ENCODE data around the gene NHSL1.

The NHSL1 gene

DNA sequence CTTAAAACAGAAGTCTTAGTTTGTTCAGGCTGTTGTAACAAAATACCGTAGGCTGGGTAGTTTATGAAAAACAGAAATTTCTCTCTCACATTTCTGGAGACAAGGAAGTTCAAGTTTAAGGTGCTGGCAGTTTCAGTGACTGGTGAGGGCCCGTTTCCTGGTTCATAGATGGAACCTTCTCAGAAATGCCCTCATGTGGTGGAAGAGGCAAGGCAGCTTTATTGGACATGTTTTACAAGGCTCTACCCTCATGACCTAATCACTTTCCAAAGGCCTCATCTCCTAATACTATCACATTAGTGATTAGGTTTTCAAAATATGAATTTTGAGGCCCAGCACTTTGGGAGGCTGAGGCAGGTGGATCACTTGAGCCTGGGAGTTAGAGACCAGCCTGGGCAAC is 92.9 kb downstream of the NHSL1 start:
- Histone ChIP-seq H3K9ac (ENCODE audit: low read depth, low read length) (no peak overlapping the region), H3K9me3 (ENCODE audit: control insufficient read depth, insufficient read depth, low read length) (no peaks in the 10 kb centered on the region), H3K4me1 (ENCODE audit: insufficient read depth, low read length) (no peaks in the 10 kb centered on the region), H3K36me3 (ENCODE audit: insufficient read depth, low read length) (peaks cover 14% of the 10 kb centered on the region; the same call in 1 of the 2 replicates)

DNA sequence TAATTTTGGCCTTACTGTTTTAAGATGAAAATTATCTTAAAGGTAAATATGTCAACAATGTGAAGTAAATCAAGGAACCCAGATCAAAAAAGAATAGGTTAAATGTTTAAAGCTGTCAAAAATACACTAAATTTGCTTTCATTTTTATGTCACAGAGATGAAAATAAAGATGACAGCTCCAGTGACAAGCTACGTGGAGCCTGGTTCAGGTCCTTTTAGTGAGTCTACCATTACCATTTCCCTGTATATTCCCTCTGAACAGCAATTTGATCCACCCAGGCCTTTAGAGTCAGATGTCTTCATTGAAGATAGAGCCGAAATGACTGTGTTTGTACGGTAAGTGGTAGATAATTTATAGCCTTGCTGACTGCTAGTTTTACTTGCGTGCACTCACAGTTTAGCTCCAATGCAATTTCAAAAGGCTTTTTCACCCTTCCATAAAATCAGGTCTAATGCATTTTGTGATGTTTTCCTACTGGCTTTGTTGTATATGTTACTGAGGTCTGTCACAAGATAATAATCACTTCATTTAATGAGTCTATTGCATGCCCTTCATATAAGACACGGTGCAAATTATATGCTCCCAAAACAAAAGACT is 93.4 kb downstream of the NHSL1 start:
- Histone ChIP-seq H3K36me3 (ENCODE audit: insufficient read depth, low read length) (peaks cover 11% of the 10 kb centered on the region; the same call in 1 of the 2 replicates), H3K4me1 (ENCODE audit: insufficient read depth, low read length) (no peaks in the 10 kb centered on the region), H3K9ac (ENCODE audit: low read depth, low read length) (no peak overlapping the region), H3K9me3 (ENCODE audit: control insufficient read depth, insufficient read depth, low read length) (no peaks in the 10 kb centered on the region)

DNA sequence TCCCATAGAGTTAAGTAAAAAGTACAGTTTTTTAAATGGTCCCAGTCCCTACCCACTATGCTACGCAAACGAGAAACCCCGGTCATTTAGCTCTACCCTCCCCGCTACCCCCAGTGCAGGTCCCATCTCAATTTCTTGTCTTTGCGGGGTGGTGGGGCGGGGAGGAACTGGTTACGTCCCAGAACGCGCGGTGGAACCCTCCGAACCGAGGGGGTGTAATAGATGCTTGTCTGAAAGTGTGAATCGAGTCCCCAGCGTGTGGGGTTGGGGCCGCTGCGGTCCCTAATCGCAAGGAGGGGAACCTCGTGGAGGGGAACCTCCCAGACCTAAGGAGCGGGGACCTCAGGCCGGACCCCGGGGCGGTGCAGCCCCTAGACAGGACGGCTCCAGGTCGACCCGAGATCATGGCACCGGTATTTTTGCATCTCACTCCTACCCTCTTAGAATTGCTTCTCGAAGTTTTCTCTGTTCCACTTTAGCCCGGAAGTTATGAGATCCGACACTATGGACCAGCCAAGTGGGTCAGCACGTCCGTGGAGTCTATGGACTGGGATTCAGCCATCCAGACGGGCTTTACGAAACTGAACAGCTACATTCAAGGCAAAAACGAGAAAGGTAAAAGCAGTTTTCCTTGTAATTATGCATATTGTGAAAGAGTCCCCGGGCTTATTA is 94.5 kb downstream of the NHSL1 start:
- Histone ChIP-seq H3K36me3 (ENCODE audit: insufficient read depth, low read length) (peaks cover 2% of the 10 kb centered on the region; the same call in 1 of the 2 replicates), H3K9me3 (ENCODE audit: control insufficient read depth, insufficient read depth, low read length) (no peaks in the 10 kb centered on the region), H3K9ac (ENCODE audit: low read depth, low read length) (peak overlapping the region; percentile 90), H3K4me1 (ENCODE audit: insufficient read depth, low read length) (no peaks in the 10 kb centered on the region)

DNA sequence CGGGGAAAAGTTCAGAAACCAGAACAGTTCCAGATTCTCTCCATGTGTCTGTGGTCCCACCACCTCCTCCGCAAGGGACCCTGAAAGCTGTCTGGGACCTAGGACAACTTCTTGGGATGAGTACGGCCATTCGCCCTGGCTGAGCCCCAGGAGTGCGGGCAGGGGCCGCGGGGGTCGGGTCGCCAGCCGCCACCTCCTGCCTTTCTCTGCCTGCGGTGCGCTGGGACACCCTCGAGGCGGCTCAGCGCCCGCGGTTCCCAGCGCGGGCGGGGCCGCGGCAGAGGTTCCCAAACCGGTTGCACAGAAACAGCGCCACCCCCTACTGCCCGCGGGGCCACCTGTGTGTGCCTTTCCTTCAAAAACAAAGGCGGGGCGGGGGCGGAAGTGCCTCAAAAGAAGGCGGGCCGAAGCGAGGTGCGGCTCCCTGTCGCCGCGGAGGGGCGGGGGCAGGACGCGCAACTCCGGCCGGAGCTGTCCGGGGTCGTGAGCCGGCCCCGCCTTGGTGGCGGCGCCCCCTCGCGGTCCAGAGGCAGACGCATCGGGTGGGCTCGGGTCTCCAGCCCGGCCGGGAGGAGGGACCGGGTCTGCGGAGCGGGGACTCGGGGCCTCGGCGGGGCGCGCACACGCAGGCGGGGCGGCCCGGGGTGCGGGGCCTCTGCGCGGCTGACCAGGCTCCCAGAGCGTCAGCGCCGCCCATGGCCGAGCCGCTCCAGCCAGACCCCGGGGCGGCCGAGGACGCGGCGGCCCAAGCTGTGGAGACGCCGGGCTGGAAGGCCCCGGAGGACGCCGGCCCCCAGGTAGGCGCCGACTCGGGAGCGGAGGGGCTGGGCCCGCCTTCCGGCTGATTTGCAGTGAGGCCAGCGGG is 95.3 kb downstream of the NHSL1 start, which contains the start of gene HEBP2:
HEBP2 (plus strand) TSS at position 423 of the 865 bp plus-strand sequence; CDS start at position 696, 273 bp downstream.
- no peaks in the 10 kb centered on the region; the same call in 1 of the 2 replicates for H3K36me3 ChIP-seq (ENCODE audit: insufficient read depth, low read length)
- no peaks in the 10 kb centered on the region for H3K4me1 ChIP-seq (ENCODE audit: insufficient read depth, low read length)
- peak within 1 kb of the TSS; percentile 90 for H3K9ac ChIP-seq (ENCODE audit: low read depth, low read length)
- H3K9me3 ChIP-seq (ENCODE audit: control insufficient read depth, insufficient read depth, low read length), result no peaks in the 10 kb centered on the region

DNA sequence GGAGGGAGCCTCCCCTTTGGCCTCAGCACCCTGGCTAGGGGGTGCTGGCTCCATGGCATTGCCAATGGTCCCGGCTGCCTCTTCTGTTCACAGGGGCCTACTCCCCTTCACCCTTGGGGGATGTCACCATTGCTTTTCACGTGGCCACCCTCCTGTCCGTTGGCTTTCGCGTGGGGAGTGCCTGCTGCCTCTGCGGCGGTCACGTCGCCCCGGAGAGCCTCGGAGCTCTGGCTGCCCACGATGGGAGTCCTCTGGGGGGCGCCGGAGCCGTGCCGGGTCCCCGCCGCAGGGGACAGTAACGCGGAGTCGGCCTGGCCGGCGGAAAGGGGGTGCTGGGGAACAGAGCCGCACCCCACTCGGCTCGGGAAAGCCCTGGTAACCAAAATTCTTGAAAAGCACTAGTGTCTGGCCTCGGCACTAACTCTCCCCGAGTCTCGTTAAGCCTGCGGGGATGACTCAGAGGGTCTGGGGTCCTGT is 95.9 kb downstream of the NHSL1 start:
- Histone ChIP-seq H3K4me1 (ENCODE audit: insufficient read depth, low read length) (no peaks in the 10 kb centered on the region), H3K9ac (ENCODE audit: low read depth, low read length) (peak overlapping the region; percentile 90), H3K36me3 (ENCODE audit: insufficient read depth, low read length) (no peaks in the 10 kb centered on the region; the same call in 1 of the 2 replicates), H3K9me3 (ENCODE audit: control insufficient read depth, insufficient read depth, low read length) (no peaks in the 10 kb centered on the region)

DNA sequence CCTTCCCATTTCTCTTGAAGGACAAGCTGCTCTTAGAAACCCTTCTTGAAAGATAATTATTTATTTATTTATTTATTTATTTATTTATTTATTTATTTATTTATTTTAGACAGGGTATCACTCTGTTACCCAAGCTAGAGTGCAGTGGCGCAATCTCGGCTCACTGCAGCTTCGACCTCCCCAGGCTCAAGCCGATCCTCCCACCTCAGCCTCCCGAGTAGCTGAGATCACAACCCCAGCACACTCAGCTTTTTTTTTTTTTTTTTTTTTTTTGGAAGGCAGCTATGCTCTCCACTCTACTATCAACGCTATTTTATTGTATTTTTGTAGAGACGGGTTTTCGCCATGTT is 96.5 kb downstream of the NHSL1 start:
- H3K36me3 ChIP-seq (ENCODE audit: insufficient read depth, low read length), result no peaks in the 10 kb centered on the region
- H3K9me3 ChIP-seq (ENCODE audit: control insufficient read depth, insufficient read depth, low read length), result no peaks in the 10 kb centered on the region
- no peaks in the 10 kb centered on the region for H3K4me1 ChIP-seq (ENCODE audit: insufficient read depth, low read length)
- H3K9ac ChIP-seq (ENCODE audit: low read depth, low read length), result peak overlapping the region; percentile 90; the same call in 1 of the 2 replicates

DNA sequence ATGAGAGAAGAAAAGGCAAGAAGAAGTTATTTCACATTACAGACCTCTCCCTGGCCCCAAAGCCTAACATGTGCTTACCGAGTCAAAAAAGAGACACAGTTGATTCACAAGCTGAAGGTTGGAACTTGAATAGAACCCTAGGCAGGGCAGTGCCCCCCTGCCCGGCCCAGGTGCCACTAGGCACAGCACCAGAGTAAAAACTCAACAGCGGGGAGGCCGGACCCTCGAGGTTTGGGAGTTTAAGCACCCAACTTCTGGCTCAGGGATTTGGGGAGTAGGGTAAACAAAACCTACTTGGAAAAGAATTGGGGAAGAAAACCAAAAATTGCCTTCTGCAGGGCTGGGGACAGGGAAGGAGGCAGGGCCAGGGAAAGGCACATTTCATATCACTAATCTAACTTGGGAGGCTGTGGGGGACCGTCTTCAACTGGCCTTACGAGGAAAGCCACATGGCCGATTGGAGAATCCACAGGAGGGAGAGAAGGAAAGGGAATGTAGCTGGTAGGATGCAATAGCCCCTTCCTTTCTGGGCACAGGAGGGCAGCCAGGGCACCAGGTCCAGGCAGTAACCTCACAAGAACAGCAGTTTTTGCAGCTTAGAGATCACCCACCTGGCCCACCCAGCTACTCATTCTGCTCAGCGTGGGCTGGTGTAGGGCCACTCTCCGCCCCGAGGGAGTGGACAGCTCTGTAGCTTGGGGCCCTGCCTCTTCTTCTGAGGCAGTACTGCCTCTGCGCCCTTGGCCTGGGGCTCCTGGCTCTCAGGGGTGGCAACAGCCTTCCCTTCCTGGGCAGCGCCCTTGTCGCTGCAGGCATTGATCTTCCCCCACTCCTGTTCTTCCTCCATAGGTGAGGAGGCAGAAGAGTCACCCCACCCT is 97.1 kb downstream of the NHSL1 start:
- H3K9ac ChIP-seq (ENCODE audit: low read depth, low read length), result no peak overlapping the region

DNA sequence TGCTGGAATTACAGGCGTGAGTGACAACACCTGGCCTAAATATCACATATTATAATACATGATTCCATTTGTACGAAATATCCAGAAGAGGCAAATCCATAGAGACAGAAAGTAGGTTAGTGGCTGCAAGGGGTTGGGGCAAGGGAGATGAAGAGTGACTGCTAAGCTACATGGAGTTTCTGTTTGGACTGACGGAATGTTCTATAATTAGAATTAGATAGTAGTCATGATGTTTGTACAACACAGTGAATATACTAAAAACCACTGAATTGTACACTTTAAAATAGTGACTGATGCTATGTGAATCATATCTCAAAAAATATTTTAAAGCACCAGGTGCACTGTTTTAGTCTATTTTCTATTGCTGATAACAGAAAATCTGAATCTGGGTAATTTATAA is 99.0 kb downstream of the NHSL1 start:
- Histone ChIP-seq H3K9me3 (ENCODE audit: control insufficient read depth, insufficient read depth, low read length) (no peaks in the 10 kb centered on the region), H3K36me3 (ENCODE audit: insufficient read depth, low read length) (no peaks in the 10 kb centered on the region), H3K9ac (ENCODE audit: low read depth, low read length) (no peak overlapping the region), H3K4me1 (ENCODE audit: insufficient read depth, low read length) (no peaks in the 10 kb centered on the region)

More for the DNA sequence above, 97.1 kb downstream of the NHSL1 start:
- Histone ChIP-seq H3K9me3 (ENCODE audit: control insufficient read depth, insufficient read depth, low read length) (no peaks in the 10 kb centered on the region), H3K36me3 (ENCODE audit: insufficient read depth, low read length) (no peaks in the 10 kb centered on the region), H3K4me1 (ENCODE audit: insufficient read depth, low read length) (no peaks in the 10 kb centered on the region)

DNA sequence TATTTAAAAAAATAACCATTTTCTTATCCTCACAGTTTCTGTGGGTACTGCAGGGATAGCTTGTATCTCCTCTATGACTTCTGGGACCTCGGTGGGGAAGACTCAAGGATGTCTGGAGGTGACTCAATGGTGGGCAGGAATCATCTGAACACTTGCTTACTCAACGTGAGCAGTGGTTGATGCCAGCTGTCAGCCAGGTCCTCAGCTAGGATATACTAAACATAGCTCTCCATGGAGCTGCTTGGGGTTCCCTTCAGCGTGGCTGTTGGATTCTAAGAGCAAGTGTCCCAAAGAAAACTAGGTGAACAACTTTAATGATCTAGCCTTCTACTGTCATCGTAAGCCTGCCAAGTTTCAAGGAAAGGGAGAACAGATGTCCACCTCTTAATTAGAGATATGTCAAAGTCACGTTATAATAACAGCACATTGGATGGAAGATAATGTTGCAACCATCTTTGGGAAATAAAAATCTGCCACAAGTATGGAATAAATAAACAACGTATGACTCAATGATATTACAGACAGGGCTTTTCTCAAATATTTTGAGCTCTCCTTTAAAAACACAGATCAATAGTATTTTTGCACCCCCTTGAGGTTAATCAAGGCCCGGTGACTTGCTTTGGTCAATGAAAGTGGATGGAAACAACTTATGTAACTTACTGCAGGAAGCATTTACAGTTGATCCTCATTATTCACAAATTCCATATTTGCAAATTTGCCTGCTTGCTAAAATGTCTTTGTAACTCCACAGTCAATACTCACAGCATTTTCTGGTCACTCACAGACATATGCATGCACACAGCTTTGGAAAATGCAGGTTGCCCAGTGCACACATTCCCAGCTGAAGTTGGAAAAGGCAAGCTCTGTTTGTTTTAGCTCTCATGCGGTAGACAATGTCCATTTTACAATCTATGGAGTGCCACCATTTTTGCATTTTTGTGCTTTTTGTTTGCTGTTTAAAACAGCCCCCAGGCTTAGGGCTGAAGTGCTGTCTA is 101.9 kb downstream of the NHSL1 start:
- no peaks in the 10 kb centered on the region for H3K9me3 ChIP-seq (ENCODE audit: control insufficient read depth, insufficient read depth, low read length)
- no peak overlapping the region for H3K9ac ChIP-seq (ENCODE audit: low read depth, low read length)
- no peaks in the 10 kb centered on the region for H3K4me1 ChIP-seq (ENCODE audit: insufficient read depth, low read length)
- no peaks in the 10 kb centered on the region for H3K36me3 ChIP-seq (ENCODE audit: insufficient read depth, low read length)

DNA sequence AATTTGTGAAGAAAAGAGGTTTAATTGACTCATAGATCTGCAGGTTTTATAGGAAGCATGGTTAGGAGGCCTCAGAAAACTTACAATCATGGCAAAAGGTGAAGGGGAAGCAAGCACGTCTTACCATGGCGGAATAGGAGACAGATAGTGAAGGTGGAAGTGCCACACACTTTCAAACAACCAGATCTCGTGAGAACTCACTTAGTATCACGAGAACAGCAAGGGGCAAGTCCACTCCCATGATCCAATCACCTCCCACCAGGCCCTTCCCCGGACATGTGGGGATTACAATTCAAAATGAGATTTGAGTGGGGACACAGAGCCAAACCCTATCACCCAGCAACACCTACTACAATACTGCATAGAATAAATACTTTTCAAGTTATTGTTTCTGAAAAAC is 102.6 kb downstream of the NHSL1 start:
- no peaks in the 10 kb centered on the region for H3K36me3 ChIP-seq (ENCODE audit: insufficient read depth, low read length)
- no peak overlapping the region for H3K9ac ChIP-seq (ENCODE audit: low read depth, low read length)
- no peaks in the 10 kb centered on the region for H3K4me1 ChIP-seq (ENCODE audit: insufficient read depth, low read length)
- H3K9me3 ChIP-seq (ENCODE audit: control insufficient read depth, insufficient read depth, low read length), result no peaks in the 10 kb centered on the region

DNA sequence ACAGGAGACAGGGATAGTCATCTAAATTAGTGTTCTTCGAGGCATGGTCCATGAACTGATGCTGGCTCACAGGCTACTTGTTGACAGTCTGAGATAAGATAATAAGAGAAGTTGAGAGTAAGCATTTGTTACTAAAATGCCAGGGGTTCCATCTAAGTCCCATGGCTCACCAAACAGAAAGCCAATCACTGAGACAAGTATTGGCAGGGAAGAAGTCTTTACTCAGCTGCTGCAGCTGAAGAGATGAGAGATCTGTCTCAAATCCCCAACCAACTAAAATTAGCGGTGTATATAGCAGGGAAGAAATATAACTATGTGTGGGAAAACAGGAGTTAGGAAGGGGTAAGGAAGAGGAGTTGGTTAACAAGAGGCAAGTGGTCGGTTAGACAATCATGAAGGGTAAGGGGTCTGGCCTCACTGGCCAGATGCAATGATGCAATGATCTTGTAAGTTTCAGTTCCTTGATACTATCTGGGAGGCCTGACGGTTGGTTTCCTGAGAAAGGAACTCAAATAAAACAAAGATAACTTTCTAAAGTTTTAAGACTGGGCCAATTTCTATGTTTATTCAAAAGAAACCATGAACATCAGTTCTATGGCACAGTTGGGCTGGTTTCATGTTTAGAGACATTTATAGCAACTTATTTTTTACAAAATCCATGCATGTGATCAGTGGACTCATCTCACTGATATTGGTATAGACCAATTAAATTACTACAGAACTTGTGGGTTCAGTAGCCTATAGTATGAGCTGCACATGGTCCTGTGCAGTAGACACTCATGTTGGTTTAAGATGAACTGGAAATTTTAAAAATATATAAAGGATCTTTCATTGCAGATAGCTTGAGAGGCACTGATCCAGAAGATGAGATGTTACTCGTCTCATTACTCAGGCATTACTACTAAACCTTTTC is 105.2 kb downstream of the NHSL1 start:
- no peaks in the 10 kb centered on the region for H3K36me3 ChIP-seq (ENCODE audit: insufficient read depth, low read length)
- H3K9ac ChIP-seq (ENCODE audit: low read depth, low read length), result no peak overlapping the region
- peaks cover 1% of the 10 kb centered on the region; the same call in 1 of the 2 replicates for H3K4me1 ChIP-seq (ENCODE audit: insufficient read depth, low read length)
- H3K9me3 ChIP-seq (ENCODE audit: control insufficient read depth, insufficient read depth, low read length), result no peaks in the 10 kb centered on the region

DNA sequence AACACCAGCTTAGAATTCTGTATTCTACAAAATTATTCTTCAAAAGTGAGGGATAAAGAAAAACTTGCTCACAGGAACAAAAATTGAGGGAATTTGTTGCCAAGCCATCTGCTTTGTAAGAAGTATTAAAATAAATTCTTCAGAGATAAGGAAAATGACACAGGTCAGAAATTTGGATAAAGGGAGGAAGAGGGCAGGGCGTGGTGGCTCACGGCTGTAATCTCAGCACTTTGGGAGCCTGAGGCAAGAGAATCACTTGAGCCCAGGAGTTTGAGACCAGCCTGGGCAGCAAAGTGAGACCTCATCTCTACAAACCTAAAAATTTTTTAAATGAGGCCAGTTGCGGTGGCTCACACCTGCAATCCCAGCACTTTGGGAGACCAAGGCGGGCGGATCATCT is 109.7 kb downstream of the NHSL1 start:
- Histone ChIP-seq H3K4me1 (ENCODE audit: insufficient read depth, low read length) (peaks cover 8% of the 10 kb centered on the region; the same call in 1 of the 2 replicates), H3K36me3 (ENCODE audit: insufficient read depth, low read length) (no peaks in the 10 kb centered on the region), H3K9ac (ENCODE audit: low read depth, low read length) (no peak overlapping the region), H3K9me3 (ENCODE audit: control insufficient read depth, insufficient read depth, low read length) (no peaks in the 10 kb centered on the region)

All from ES-I3 (cell line).